NCI-H524 treated with DMSO at 0.1 percent for 48 hours (cell line): ENCODE measurements around the gene XRRA1.
"Not testable (repeated sequence)": the region's sequence is repeated elsewhere in the genome, so short reads cannot be mapped to it uniquely, and the experiment has no call there.

Experiments
- DNase-seq: peaks from one replicate; lab custom pipeline; 2025; lab: John Stamatoyannopoulos, UW

The XRRA1 gene

DNA sequence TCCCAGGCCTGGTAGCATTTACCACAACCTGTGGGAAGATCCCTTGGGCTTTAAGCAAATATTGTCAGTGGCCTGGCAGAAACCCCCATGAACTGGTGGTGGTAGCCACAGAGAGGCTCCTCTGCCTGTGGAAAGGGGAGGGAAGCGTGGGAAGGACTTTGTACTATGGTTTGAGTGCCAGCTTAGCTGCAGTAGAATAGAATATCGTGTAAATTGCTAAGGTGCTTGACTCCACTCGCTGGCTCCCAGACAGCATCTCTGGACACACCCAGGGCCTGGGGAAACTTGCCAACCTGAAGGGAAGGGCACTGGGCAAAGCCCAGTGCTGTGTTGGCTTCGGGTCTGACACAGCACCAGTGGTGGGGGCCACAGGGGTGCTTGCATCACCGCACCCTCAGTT is 52.6 kb downstream of the XRRA1 start:
- no peak for DNase-seq

DNA sequence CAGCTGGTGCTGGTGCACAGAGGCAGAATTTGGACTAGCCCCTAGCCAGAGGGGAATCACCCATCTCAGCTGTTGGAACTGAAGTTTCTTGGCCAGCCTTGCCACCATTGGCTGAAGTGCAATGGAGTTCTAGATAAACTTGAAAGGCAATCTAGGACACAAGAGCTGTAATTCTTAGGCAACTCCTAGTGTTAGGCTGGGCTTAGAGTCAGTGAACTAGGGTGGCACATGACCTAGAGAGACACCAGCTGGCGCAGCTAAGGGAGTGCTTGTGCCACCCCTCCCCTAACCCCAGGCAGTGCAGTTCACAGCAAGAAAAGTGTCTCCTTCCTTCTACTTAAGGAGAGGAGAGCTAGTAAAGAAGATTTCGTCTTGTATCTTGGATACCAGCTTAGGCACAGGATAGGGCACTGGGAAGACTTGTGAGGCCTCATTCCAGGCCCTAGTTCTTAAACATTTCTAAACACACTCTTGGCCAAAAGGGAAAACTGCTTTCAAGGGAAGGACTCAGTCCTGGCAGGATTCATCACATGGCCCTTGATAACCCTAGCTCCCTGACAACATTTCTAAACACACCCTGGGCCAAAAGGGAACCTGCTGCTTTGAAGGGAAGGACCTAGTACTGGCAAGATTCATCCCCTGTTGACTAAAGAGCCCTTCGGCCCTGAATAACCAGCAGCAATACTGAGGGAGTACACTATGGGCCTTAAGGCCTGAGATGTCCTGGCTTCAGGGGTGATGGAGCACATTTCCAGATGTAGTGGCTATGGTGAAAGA is 53.4 kb downstream of the XRRA1 start:
- DNase-seq = no peak

DNA sequence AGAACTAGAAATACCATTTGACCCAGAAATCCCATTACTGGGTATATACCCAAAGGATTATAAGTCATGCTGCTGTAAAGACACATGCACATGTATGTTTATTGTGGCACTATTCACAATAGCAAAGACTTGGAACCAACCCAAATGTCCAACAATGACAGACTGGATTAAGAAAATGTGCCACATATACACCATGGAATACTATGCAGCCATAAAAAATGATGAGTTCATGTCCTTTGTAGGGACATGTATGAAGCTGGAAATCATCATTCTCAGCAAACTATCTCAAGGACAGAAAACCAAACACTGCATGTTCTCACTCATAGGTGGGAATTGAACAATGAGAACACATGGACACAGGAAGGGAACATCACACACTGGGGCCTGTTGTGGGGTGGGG is 55.9 kb downstream of the XRRA1 start:
- DNase-seq = not testable (repeated sequence)

DNA sequence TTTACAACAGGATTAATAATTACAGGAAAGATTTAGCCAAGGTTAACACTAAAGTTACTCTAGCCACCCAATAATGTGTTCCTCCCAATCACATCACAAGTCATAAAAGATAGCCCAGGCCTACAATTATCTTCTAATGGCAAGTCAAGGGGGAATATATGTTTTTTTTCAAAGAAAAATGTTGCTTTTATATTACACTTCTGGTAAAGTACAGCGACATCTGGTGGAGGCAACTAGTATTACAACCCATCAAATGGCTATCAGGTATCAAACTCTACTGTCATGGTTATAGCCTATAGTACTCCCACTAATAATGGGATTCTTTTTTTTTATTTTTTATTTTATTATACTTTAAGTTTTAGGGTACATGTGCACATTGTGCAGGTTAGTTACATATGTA is 71.8 kb downstream of the XRRA1 start:
- DNase-seq = no peak

DNA sequence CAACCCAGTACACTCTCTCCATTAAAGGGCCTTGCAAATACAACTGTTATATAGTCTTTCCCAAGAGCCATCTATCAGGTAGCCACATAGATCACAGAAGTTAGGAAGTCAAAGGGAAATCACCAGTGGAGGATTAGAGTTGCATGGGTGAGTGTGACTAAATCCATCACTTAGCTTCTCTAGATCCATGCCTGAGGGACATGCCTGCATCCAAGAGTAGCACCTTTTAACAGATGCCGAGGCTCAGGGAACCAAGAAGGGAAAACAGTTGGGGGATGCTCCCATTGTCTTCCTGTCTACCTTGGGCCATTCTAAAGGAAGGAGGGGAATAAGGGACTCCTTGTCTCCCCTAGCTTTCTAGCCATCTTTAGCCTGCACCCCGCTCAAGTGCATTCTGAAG is 77.9 kb downstream of the XRRA1 start:
- no peak for DNase-seq

DNA sequence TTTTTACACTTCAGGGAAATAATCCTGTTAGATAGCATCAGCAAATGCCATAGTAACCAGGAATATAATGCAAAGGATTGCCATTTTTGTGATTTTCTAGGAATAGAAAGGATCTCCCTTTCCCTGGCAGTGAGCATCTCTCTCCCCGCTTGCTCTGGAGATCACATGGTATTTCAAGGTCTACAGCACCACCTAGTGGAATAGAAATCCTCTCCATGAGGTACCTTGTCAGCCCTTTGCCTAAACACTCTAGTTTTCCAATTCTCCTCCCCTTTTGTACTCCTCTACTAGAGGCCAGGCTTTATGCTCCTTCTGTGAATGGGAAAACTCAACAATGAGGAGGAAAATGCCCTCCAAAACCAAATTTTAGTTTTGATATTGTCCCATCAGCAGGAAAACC is 78.4 kb downstream of the XRRA1 start:
- DNase-seq = no peak

DNA sequence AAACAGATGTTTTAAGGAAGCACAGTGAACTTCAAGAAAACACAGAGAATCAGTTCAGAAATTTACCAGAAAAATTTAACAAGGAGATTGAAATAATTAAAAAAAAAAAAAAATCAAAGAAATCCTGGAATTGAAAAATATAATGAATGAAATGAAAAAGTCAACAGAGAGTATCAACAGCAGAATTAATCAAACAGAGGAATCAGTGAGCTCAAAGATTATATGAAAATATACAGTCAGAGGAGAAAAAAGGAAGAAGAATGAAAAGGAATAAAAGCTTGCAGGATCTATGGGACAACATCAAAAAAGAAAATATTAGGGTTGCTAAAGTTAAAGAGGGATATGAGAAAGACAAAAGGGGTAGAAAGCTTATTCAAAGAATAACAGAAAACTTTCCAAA is 82.3 kb downstream of the XRRA1 start:
- no peak for DNase-seq

DNA sequence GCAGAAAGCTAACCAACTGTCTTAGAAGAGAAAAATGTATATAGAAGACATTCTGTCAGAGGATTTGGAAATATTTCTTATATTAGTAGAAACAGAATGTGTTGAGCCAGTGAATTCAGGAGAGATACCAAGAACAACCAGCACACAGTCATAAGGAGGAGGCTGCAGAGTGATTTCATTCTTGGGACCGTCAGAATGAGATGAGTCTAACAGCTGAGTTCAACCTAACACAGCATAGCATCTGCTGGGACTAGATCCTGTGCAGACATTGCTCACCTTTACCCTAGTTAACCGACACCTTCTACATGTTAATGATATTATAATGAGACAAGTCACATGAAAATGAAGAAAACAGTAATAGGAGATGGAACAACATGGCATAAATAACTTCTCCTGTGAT is 85.5 kb downstream of the XRRA1 start:
- no peak for DNase-seq

DNA sequence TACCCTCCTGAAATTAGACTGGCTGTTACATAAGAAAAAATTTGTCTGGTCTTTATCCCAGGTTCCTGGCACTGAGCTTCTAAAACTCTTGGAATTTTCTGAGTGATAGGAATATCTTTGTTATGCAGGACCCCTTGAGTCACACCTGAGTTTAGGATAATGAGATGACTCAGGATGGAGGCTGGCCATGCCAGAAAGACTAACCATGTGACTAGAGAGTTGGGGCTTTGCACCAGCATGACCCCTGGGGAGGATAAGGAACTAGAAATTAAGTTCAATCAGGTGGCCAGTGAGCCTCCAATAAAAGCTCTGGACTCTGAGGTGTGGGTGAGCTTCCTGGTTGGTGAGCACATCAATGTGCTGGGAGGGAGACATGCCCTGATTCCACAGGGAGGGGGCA is 88.1 kb downstream of the XRRA1 start:
- no peak for DNase-seq

DNA sequence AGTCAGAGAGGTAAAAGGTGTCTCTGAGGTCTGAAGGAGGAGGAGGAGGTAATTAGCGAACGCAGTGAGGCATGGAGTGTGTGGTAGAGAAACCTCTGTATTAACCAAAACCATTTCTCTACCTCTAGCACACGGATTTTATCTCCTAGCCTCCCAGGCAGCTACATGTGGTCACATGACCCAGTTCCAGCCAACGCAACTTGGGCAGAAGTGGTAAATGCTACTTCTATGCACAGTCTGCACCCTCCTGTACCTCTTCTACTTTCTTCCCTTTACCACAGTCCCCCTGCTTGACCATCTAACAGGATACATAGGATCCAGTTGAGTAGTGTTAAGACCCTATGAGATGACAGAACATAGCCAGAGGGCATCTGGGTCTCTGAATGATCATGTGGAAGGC is 95.7 kb downstream of the XRRA1 start:
- DNase-seq = no peak

DNA sequence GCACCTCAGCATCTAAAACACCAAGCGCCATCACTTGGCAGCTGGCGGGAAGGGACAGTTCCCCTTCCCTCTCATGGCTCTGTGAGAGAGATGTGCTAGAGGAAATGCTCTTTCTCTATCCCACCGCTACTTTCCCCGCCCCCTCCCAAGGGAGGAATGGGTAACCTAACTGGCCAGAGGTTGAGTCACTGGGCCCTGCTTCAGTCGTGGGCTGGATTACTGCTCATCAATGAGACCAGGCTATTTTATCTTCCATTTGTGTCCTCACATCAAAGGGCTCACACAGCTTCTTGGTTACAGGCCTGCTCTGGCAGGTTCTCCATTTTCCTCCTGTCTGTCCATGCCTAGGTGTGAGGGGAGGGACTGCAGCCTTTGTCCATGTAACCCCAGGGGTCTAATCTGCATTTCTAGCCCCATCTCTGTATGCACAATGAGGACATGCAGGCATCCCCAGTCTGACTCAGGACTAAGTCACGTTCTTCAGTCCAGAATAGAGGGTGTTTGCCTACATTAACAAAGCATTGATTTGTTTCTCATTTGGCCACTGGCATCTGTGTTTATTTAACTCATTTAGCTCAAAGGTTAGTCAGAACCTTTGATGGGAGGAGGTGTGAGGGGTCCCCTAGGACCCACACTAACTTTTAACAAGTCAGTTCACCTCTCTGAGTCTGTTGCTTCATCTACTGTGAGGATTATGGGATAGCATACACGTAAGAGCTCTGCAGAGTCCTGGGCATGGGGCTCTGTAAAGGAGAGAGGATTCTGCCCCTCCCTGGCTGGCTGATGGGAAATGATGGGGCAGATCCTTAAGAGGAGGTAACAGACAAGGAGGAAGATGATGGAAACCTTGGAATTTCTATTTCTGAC is 99.1 kb downstream of the XRRA1 start:
- DNase-seq = no peak

DNA sequence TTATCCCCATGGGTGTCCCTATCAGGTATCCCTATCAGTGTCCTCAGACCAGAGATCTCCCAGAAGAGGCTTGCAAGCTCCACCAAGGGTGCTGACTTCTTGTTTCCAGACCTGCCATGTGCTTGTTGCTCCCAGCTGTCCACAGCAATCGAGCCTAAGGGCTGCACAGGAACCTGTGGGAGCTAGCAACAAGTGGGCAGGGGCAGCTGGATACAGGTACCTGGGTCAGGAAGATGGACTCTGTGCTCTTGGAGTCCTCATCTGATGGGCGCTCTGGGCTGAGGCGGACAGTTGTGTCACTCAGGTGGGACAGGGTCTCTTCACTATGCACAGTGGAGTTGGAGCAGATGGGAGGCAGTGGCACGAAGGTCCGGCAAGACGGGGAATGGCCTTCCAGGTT is 101.0 kb downstream of the XRRA1 start:
- no peak for DNase-seq

DNA sequence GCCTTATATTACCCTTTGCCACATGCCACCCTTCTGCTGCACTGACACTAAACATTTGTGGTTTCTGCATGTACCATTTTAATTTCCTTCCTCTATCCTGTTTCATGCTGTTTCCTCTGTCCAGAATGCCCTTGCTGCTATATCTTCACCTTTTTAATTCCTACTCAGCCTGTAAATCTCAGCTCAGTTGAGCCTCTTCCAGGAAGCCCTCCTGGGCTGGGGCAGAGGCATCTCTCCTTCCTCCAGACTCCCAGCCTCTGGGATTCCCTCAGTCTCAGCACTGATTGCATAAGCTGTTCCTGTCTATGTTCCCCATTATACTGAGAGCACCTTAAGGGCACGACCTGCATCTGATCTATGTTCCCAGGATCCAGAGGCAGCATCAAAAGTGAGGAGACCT is 101.5 kb downstream of the XRRA1 start:
- DNase-seq = no peak

DNA sequence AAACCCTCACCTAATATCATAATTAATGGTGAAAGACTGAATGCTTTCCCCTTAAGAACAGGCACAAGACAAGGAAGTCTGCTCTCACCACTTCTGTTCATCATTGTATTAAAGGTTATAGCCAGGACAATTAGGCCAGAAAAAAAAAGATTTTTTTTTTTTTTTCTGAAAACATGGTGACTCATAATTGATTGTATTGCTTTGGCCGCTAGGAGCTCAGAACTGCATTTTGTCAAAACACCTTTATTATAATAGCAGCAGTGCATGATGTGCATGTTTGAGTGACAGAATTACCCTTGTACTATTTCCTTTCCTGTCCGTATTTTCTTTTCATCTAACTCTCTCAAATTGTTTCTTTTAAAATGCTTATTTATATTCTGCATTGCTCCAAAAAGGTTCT is 102.1 kb downstream of the XRRA1 start:
- DNase-seq = no peak

DNA sequence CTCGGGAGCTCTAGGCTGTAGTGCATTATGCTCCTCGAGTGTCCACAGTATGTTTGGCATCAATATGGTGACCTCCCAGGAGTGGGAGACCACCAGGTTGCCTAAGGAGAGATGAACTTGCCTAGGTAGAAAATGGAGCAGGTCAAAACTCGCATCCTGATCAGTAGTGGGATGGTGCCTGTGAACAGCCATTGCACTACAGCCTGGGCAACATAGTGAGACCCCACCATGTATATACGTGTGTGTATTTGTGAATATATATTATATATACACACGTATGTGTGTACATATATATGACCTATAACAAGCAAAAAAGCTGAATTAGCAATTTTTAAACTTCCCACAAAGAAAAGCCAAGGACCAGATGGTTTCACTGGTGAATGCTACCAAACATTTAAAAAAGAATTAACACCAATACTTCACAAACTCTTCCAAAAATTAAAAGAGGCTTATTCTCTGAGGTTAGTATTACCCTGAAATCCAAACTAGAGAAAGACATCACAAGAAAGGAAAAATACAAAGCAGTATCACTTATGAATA is 102.8 kb downstream of the XRRA1 start:
- DNase-seq = no peak

DNA sequence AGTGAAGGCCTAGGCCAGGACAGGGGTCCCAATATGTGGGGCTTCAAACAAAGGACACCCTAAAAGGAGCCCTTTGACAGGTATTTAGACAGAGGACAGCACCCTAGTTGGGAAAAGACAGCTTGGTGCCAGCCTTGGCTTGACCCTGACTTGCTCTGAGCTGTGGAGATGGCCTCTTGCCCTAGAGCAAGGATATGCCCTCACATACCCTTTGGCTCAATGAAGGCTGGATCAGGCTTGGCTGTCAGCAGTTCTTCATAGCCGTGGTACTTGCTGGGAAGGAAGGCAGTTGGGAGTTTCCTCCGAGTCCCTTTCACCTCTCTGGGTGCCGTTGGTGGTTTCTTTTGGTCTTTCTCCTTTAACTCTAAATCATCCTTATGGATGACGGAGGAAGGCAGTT is 104.0 kb downstream of the XRRA1 start:
- DNase-seq = no peak

DNA sequence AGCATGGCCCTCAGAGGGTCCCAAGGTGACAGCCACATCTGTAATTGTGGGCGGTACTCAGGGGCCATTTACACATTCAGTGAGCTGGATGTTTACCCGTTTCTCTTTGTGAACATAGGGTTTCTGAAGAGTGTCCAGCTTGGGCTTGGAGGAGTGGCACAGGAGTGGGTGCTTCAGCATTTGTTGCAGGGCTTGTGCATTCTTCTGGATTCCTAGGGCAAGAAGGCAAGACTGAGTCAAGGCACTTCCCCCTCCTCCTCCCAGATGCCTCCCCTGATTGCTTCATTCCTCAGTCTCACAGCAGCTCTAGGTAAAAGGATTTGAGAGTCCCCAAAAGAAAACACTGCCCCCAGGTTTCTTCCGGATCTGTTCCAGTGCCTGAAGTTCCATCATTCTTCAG is 104.8 kb downstream of the XRRA1 start:
- no peak for DNase-seq

DNA sequence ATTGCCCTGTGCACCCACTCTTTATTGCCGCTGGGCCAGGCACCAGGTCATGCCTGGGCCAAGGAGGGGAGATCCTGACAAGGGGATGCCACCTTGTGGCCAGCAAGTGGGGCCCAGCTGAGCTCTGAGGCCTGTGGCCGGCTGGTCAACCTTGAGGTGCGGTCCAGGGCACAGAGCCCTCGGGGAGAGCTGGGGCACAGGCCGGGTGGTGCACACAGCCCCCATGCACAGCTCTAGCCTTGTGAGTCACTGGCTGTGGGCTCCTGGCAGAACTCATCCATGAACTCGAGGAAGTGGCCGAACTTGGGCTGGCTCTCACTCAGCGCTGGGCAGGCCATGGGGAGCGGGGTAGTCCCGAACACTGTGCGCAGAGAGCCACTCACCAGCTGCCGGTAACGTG is 105.9 kb downstream of the XRRA1 start:
- no peak for DNase-seq

DNA sequence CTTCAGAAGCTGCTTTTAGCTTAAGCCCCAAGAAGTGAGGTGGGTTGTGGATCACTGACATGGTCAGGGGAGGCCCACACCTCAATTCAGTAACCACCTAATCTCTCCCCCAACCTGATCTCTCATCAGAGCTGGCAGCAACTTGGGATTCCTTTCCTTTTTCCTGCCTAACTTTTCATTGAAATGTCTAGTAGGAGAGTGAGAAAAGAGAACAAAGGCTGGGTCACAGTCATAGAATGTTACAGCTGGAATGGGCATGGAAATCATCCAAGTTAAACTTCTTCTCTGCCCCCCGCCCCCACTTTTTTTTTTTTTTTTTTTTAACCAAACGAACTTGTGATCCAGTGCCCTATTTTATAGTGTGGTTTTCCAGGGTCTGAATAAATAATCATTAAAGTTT is 108.4 kb downstream of the XRRA1 start:
- no peak for DNase-seq

DNA sequence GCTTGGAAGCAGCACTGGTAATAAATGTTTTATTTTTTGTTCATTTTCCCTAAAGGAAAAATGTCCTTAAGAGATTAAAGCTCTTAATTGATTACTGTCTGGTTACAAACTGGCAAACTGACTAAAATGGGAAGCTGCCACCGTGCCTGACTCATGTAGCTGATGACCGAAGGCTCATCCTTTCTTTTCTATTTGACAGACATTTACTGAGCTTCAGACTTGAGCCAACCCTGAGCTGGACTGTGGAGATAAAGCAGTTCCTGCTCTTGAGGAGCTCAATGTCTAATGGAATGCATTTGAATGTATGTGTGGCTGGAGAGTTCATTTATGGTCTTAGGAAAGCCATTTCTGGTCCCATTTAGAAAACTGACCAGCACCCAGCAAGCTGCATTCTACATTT is 108.9 kb downstream of the XRRA1 start:
- DNase-seq = no peak

DNA sequence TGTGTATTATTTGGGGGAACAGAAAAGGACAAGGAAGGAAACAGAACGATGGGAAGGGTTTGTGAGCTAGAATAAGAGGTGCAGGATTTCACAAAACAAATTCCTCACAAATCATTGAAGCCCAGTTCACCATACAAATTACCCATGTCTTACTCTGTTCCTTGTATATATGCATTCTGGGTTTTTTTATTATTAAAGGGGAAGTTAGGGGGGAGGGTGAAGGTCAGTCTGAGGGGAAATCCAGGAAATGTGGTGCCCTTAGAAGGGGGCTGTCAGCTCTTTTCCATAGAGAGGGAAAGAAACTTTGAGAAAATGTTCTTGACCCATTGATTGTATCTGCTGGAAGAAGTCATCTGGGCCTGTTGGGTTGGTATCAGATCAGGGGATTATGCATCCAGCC is 109.4 kb downstream of the XRRA1 start:
- DNase-seq = no peak

DNA sequence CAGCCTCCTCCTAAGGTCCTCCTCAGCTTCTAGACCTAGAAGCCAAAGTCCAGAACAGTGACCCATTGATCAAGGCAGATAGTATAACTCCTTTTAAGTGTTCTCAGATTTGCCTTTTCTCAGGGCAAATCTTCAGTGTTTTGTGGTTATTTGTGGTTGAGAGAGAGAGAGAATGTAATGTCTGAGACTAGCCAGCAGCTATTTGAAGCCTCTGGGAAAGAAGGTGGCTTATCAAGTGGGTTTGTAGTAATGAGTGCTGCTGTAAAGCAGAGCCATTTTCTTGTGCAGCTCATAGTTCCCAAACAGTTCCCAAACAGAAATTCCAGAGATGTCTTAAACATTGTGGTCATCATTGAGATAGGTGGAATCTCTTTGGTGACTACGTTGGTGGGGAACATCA is 110.7 kb downstream of the XRRA1 start:
- DNase-seq = no peak

DNA sequence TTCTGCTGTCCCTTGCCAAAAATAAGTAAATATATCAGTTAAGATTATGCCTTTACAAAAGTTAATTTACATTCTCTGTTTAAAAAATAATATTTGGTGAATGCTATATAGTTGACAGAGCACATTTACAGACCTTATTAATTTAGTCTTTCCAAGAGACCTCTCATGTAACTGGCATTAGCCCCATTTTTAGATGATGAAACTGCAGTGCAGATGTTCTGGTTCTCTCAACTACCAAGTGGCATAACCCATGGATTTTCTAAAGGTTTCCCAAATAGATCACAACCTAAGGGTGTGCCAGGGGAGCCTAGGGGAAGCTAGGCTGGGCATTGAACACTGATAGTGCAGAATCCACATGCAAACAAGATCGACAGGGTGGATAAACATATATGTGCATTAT is 111.7 kb downstream of the XRRA1 start:
- DNase-seq = no peak
